HG03097 (cell line): ENCODE data around the gene LFNG.

Source experiments
- ATAC-seq: cut with Tn5 transposase; IDR thresholded peaks from one replicate; pipeline ENCODE4 v1.9.1; 2021; ENCODE audit not compliant: unreplicated experiment, low FRiP score

LFNG gene

GRCh38 chr7:2564970-2565540 is 45.5 kb downstream of the LFNG start:
- ATAC-seq: no peak

- no peak for ATAC-seq
These were observed 46.8 kb downstream of the LFNG start for GRCh38 chr7:2566348-2566889.

- ATAC-seq: no peak
These were observed 47.5 kb downstream of the LFNG start for GRCh38 chr7:2566890-2567678.

GRCh38 chr7:2567679-2568278 is 48.2 kb downstream of the LFNG start:
- ATAC-seq: no peak

GRCh38 chr7:2568521-2569223 is 49.1 kb downstream of the LFNG start:
- no peak for ATAC-seq

- ATAC-seq: no peak
These were observed 49.8 kb downstream of the LFNG start for GRCh38 chr7:2569421-2569820.

GRCh38 chr7:2570021-2570420 is 50.4 kb downstream of the LFNG start:
- ATAC-seq: no peak

GRCh38 chr7:2571409-2571808 is 51.8 kb downstream of the LFNG start:
- no peak for ATAC-seq

- ATAC-seq: no peak
These were observed 52.7 kb downstream of the LFNG start for GRCh38 chr7:2572101-2572842.

GRCh38 chr7:2573761-2574160 is 54.2 kb downstream of the LFNG start:
- no peak for ATAC-seq

GRCh38 chr7:2575046-2575732 is 55.6 kb downstream of the LFNG start:
- ATAC-seq: no peak

GRCh38 chr7:2575733-2576340 is 56.3 kb downstream of the LFNG start:
- ATAC-seq: no peak

- no peak for ATAC-seq
These were observed 57.3 kb downstream of the LFNG start for GRCh38 chr7:2576742-2577491.
